ENCODE results near the gene TTC8.

- TF ChIP-seq, protein P1, sequence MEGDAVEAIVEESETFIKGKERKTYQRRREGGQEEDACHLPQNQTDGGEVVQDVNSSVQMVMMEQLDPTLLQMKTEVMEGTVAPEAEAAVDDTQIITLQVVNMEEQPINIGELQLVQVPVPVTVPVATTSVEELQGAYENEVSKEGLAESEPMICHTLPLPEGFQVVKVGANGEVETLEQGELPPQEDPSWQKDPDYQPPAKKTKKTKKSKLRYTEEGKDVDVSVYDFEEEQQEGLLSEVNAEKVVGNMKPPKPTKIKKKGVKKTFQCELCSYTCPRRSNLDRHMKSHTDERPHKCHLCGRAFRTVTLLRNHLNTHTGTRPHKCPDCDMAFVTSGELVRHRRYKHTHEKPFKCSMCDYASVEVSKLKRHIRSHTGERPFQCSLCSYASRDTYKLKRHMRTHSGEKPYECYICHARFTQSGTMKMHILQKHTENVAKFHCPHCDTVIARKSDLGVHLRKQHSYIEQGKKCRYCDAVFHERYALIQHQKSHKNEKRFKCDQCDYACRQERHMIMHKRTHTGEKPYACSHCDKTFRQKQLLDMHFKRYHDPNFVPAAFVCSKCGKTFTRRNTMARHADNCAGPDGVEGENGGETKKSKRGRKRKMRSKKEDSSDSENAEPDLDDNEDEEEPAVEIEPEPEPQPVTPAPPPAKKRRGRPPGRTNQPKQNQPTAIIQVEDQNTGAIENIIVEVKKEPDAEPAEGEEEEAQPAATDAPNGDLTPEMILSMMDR (conservative IDR thresholded peaks at IDR 0.05 in 1 of 2, IDR thresholded peaks at IDR 0.05 in 1 of 2; ENCODE audit: extremely low read depth in 1 of 2, insufficient read depth in 1 of 2, low read depth in 1 of 2, low read length in 2 of 2): no peak
- TF ChIP-seq EZH2 (IDR thresholded peaks at IDR 0.05; ENCODE audit: borderline replicate concordance, low read length): no peak
Observed at GRCh38 chr14:88838015-88838414, 13.6 kb downstream of the TTC8 start.
